ACC112 (cell line): Measurements from ENCODE around the gene CDH23.

Experiments
- H2AFZ ChIP-seq: fragments of 200-600 bp; sonication (generic); one replicate; pipeline ENCODE4 v1.6.0; 2017; ENCODE audit warnings: antibody characterized with exemption, low read length; ENCODE audit not compliant: unreplicated experiment
- H3K27ac ChIP-seq: fragments of 200-600 bp; sonication (generic); 2 replicates; pipeline ENCODE4 v1.5.1; 2014; ENCODE audit warnings: low read depth, mild to moderate bottlenecking, antibody characterized with exemption, low read length, moderate library complexity
- H3K27me3 ChIP-seq: fragments of 200-600 bp; sonication (generic); 2 replicates; pipeline ENCODE4 v1.6.1; 2014; ENCODE audit warnings: mild to moderate bottlenecking, antibody characterized with exemption, low read length, moderate library complexity, mixed read lengths; ENCODE audit not compliant: insufficient read depth
- H3K36me3 ChIP-seq: fragments of 200-600 bp; sonication (generic); 2 replicates; pipeline ENCODE4 v1.6.1; 2016; ENCODE audit warnings: mild to moderate bottlenecking, antibody characterized with exemption, low read length, moderate library complexity, mixed read lengths; ENCODE audit not compliant: insufficient read depth
- H3K4me1 ChIP-seq: fragments of 200-600 bp; sonication (generic); one replicate; pipeline ENCODE4 v1.6.1; 2016; ENCODE audit warnings: low read length, mixed read lengths; ENCODE audit not compliant: insufficient read depth, unreplicated experiment, control insufficient read depth
- H3K4me3 ChIP-seq: fragments of 200-600 bp; sonication (generic); 2 replicates; pipeline ENCODE4 v1.5.1; 2014; ENCODE audit warnings: mild to moderate bottlenecking, low read depth, low read length
- H3K79me2 ChIP-seq: fragments of 200-600 bp; sonication (generic); one replicate; pipeline ENCODE4 v1.6.0; 2016; ENCODE audit warnings: low read length; ENCODE audit not compliant: control insufficient read depth, unreplicated experiment, insufficient read depth

CDH23 gene

GRCh38 chr10:71553432-71553831 lies 156.7 kb downstream of the CDH23 start:
- no peak overlapping the region for H3K4me3 ChIP-seq
- no peaks in the 10 kb centered on the region for H3K36me3 ChIP-seq
- H3K27me3 ChIP-seq: peaks cover 47% of the 10 kb centered on the region
- H2AFZ ChIP-seq: no peak overlapping the region
- no peaks in the 10 kb centered on the region for H3K4me1 ChIP-seq
- H3K79me2 ChIP-seq: no peaks in the 10 kb centered on the region
- no peak overlapping the region for H3K27ac ChIP-seq

- Histone ChIP-seq H3K27me3 (peaks cover 50% of the 10 kb centered on the region), H3K27ac (no peak overlapping the region), H3K4me3 (no peak overlapping the region)
These were observed 158.0 kb downstream of the CDH23 start for GRCh38 chr10:71554671-71555070.

GRCh38 chr10:71555087-71555723 lies 158.5 kb downstream of the CDH23 start:
- Histone ChIP-seq H2AFZ (no peak overlapping the region), H3K4me3 (no peak overlapping the region), H3K36me3 (no peaks in the 10 kb centered on the region), H3K27me3 (peaks cover 53% of the 10 kb centered on the region), H3K79me2 (no peaks in the 10 kb centered on the region), H3K4me1 (no peaks in the 10 kb centered on the region), H3K27ac (no peak overlapping the region)

More at GRCh38 chr10:71554671-71555070, 158.0 kb downstream of the CDH23 start:
- Histone ChIP-seq H3K36me3 (no peaks in the 10 kb centered on the region), H3K79me2 (no peaks in the 10 kb centered on the region), H3K4me1 (no peaks in the 10 kb centered on the region), H2AFZ (no peak overlapping the region)

- H3K4me3 ChIP-seq: no peak overlapping the region
- H3K27ac ChIP-seq: no peak overlapping the region
- no peaks in the 10 kb centered on the region for H3K79me2 ChIP-seq
- no peak overlapping the region for H2AFZ ChIP-seq
- no peaks in the 10 kb centered on the region for H3K36me3 ChIP-seq
- H3K27me3 ChIP-seq: peaks cover 58% of the 10 kb centered on the region
- H3K4me1 ChIP-seq: no peaks in the 10 kb centered on the region
These were observed 159.0 kb downstream of the CDH23 start for GRCh38 chr10:71555724-71556119.

- Histone ChIP-seq H3K4me3 (no peak overlapping the region), H3K27me3 (peaks cover 70% of the 10 kb centered on the region), H3K79me2 (no peaks in the 10 kb centered on the region), H3K27ac (no peak overlapping the region), H3K36me3 (no peaks in the 10 kb centered on the region), H3K4me1 (no peaks in the 10 kb centered on the region), H2AFZ (no peak overlapping the region)
These were observed 162.3 kb downstream of the CDH23 start for GRCh38 chr10:71558991-71559390.

GRCh38 chr10:71561003-71561574 lies 164.4 kb downstream of the CDH23 start:
- Histone ChIP-seq H2AFZ (no peak overlapping the region), H3K4me1 (no peaks in the 10 kb centered on the region), H3K4me3 (no peak overlapping the region), H3K27me3 (peaks cover 85% of the 10 kb centered on the region), H3K27ac (no peak overlapping the region), H3K79me2 (no peaks in the 10 kb centered on the region), H3K36me3 (no peaks in the 10 kb centered on the region)

- Histone ChIP-seq H3K27ac (no peak overlapping the region), H3K79me2 (no peaks in the 10 kb centered on the region), H3K27me3 (peaks cover 79% of the 10 kb centered on the region), H3K36me3 (no peaks in the 10 kb centered on the region), H3K4me3 (no peak overlapping the region), H3K4me1 (no peaks in the 10 kb centered on the region), H2AFZ (no peak overlapping the region)
These were observed 165.5 kb downstream of the CDH23 start for GRCh38 chr10:71562181-71562580.

GRCh38 chr10:71562904-71563303 lies 166.2 kb downstream of the CDH23 start:
- Histone ChIP-seq H3K27me3 (peaks cover 74% of the 10 kb centered on the region), H3K4me3 (no peak overlapping the region), H3K79me2 (no peaks in the 10 kb centered on the region), H3K27ac (no peak overlapping the region), H3K4me1 (no peaks in the 10 kb centered on the region), H2AFZ (no peak overlapping the region), H3K36me3 (no peaks in the 10 kb centered on the region)

- Histone ChIP-seq H3K27me3 (peaks cover 61% of the 10 kb centered on the region), H2AFZ (no peak overlapping the region), H3K79me2 (no peaks in the 10 kb centered on the region), H3K4me1 (no peaks in the 10 kb centered on the region), H3K27ac (no peak overlapping the region), H3K4me3 (no peak overlapping the region), H3K36me3 (no peaks in the 10 kb centered on the region)
These were observed 167.6 kb downstream of the CDH23 start for GRCh38 chr10:71564194-71564820.

- Histone ChIP-seq H3K36me3 (no peaks in the 10 kb centered on the region), H3K27ac (no peak overlapping the region), H2AFZ (no peak overlapping the region), H3K4me1 (no peaks in the 10 kb centered on the region), H3K27me3 (peaks cover 50% of the 10 kb centered on the region), H3K79me2 (no peaks in the 10 kb centered on the region), H3K4me3 (no peak overlapping the region)
These were observed 168.7 kb downstream of the CDH23 start for GRCh38 chr10:71565284-71566000.
